HUDEP-2 (cell line): Measurements from ENCODE around the gene CYSTM1.

Experiments used
- DNase-seq, 76 experiments: peaks; one replicate each; lab custom pipeline; 2025; ENCODE audit not compliant: unreplicated experiment in 76 of 76; lab: John Stamatoyannopoulos, UW

CYSTM1 gene

DNA sequence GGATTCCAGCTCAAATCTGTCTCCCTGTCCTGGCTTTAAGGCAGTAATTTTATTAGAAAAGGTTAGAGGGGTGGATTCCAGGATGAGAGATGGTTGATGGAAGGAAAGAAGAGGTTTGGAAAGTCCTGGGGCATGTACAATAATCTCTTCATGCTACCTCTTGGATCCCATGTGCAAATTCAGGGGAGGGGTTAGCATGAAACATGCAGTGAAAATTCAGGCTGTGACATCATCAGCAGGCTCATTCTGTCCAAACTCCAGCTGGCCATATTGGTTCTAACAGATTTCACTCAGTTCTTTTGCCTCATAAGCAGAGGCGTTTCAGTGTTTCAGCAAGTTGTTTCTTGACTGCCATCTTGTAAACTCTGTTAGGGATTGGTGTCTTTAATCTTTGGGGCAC is 55.4 kb downstream of the CYSTM1 start:
- DNase-seq: no peak

GRCh38 chr5:140232731-140233130 is 57.7 kb downstream of the CYSTM1 start:
- DNase-seq: no peak

GRCh38 chr5:140234377-140234989 is 59.5 kb downstream of the CYSTM1 start:
- DNase-seq: no peak

- no peak for DNase-seq
Measured at GRCh38 chr5:140235791-140236551, 61.0 kb downstream of the CYSTM1 start.

DNA sequence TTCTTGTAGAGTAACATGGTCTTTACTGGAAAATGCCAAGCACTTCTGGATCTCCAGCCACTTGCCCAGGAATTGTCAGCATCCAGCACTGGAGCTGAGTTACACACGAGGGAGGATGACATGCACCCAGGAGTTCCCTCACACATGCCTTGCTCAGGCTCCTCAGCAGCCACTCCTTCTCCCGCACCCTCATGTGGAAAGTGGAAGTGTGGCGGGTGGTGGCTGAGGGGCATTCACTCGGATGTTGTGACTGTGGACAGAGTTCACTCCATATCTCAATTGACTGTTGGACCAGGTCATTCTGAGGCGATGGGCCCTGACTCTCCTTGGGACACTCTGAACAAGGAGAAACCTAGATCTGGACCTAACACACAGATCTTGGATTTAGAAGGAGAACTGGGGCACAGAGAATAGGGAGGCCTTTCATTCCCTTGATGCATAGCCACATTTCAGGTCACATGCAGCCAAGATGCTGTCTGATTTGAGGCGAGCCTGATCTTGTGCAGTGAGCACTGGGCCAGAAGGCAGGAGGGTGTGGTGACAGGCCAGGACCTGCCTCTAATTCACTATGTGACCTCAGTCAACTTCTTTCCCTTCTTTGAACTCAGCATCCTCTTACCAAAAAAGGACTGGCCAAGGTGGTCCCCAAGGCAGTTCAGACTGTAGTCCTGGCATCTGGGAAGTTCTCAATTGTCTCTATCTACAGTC is 62.1 kb downstream of the CYSTM1 start:
- DNase-seq: no peak

- DNase-seq: no peak
Measured at GRCh38 chr5:140238756-140239155, 63.8 kb downstream of the CYSTM1 start.

- DNase-seq: no peak
Measured at GRCh38 chr5:140239461-140239860, 64.5 kb downstream of the CYSTM1 start.

DNA sequence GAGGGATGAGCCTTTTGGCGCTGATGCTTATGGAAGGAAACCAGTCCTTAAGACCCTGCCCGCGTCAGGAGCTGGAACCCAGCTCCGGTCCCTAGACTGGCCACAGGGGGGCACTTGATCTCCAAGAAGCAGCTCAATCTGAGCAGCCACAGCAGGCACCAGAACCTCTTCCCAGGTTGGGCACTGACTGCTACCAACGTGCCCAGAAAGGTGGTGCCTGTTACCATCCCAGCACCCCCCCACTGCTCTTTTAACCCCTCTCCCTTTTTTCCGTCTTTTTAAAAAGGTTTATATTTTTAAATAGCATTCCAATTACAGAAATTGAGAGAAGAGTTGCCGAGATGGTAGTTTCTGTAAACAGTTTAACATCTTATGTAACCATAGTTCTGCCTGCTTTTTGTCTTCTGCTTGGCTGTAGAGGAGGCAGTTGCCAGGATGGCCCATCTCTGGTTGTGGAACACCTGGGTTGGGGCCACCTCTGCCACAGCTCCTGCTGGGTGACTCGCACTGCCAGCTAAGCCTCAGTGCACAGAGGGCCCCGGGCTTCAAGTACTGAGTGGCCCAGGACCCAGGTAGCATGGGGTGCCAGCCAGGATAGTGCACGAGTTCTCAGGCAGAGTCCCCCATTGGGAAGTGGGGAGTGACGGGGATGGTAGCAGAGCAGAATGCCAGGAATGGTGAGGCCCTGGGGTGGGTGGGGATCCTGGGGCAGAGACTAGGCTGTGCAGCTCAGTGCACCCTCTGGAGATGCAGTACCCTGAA is 65.1 kb downstream of the CYSTM1 start:
- peak in 45 of 76 experiments; percentile 5 to 57 (median 34) for DNase-seq

DNA sequence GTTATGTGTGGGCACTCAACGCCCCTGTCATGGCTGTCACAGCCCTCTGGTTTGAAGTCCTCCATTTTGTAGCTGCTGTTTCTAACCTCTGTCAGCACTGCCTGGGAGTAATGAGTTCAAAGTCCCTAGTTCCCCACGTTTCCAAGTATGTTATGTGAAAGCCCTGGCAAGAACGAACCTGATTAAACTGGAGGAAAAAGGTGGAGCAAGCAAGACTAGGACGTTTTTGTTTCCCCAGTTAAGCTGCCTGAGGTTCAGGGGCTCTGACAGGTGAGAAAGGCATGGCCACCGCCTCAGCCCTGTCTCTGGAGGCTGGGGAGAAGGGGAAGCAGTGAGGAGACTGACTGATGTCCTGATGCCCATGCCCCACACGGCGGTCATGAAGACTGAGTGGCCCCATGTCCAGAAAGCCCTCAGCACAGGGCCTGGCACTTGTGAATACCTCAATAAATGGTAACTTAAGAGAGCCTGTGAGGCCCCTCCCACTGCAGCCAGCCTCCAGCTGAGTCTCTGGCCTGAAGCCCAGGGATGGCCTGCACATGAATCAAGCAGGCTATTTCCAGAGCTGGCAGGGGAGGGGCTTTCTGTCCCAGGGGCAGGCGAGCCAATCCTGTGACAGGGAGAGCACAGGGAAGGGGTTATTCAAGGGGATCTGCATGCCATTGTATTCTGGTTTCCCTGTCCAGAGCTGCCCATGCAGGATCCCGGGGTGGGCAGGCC is 66.2 kb downstream of the CYSTM1 start:
- peak in 64 of 76 experiments; percentile 8 to 82 (median 46) for DNase-seq

DNA sequence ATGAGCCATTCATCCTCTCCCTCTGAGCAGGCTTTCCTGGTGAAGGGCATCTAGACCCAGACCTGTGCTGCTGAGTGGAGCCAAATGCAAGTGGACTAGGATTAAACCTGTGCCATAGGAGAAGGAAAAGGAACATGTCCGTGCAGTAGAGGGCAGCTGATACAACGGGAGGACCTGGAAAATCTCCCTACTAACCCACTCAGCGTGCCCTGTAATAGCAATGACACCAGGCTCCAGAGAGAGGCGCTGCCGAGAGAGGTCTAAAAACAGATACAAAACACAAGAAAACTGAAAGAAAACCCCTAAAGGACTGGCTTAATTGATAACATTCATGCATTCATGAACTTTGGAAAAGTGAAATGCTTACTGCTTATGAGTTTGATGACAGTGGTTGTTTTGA is 67.1 kb downstream of the CYSTM1 start:
- no peak for DNase-seq

GRCh38 chr5:140242890-140243585 is 68.0 kb downstream of the CYSTM1 start:
- no peak for DNase-seq

GRCh38 chr5:140243706-140244250 is 68.8 kb downstream of the CYSTM1 start:
- no peak for DNase-seq

DNA sequence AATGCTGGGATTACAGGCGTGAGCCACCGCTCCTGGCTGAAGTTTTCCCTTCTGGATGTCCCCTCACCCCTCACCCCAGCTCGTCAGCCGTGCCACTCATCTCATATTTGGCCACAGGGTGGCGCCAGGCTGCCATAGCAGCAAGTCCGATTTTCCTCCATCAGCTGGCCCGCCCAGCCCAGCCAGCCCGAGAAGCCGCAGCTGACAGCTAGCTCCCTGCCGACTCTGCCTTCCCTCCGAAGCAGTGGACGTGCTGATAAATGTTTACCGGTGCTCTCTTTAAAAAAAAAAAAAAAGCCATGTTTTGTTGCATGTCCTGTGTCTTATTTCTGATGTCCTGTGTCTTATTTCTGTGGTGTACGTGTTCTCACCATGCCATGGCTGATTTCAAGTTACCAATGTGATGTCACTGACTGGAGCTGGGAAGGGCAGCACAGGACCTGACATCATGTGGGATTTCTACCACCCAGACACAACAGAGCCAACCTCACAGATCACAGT is 69.6 kb downstream of the CYSTM1 start:
- DNase-seq: peak in 70 of 76 experiments; percentile 15 to 80 (median 63)

GRCh38 chr5:140245341-140245740 is 70.4 kb downstream of the CYSTM1 start:
- DNase-seq: no peak

GRCh38 chr5:140245926-140246325 is 70.9 kb downstream of the CYSTM1 start:
- DNase-seq: no peak

DNA sequence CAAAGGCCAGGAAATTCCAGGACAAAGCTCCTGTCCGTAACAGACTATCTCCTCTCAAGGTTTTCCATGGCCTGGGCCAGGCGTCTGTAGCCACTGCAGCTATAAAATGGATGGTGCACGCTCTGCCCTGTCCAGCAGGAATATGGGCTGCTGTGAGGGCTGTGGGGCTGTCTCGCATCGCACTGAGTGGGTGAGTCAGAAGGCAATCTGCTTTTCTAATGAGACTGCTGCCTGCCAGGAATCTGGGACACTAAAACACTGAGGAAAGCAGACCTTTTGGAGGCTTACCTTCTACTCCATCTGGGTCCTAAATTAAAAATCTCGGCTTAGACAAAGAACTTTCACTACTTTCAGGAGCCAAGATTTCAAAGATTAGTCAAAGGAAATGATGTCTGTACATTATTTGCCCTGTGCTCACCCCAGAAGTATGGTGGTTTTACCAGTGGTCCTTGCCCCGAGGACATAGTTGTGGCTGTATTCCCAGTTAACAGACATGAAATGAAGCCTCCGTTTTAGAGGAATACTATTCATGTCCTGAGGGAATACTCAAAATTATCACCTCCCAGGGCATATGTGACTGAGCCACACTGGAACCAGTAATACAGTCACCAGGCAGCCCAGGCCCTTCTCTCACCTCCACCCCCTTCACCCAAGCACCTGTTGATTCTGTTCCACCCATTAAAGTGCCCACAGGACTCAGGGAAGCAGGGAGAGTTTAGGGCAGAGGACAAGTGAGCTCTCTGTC is 71.6 kb downstream of the CYSTM1 start:
- no peak for DNase-seq

DNA sequence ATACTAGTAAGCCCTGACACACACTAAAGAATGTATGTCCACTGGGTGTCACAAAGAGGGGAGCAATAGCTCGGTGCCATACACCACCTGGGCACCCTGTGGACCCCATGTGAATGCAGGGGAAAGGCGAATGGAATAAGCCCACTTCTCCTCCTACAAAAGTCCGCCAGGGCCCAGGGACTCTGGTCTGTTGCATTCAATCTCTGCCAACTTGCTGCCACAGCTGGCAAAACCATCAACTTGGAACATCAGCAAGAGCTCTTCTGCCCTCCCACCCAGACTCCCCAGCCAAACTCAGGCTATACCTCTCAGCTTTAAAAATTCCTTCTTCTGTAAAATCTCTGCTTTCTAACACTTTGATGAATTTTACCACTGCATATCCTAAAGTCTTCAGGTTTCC is 73.4 kb downstream of the CYSTM1 start:
- DNase-seq: no peak

- DNase-seq: no peak
Measured at GRCh38 chr5:140249536-140249935, 74.5 kb downstream of the CYSTM1 start.

GRCh38 chr5:140250386-140250785 is 75.4 kb downstream of the CYSTM1 start:
- DNase-seq: no peak
